ENCODE data around the gene MXRA7. TPM values are rescaled to one million over a fixed set of nuclear protein-coding genes. Genes with fewer than 3 reads are reported as not detected.

Gene MXRA7, protein sequence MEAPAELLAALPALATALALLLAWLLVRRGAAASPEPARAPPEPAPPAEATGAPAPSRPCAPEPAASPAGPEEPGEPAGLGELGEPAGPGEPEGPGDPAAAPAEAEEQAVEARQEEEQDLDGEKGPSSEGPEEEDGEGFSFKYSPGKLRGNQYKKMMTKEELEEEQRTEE
- total RNA-seq: 67.4 TPM

DNA sequence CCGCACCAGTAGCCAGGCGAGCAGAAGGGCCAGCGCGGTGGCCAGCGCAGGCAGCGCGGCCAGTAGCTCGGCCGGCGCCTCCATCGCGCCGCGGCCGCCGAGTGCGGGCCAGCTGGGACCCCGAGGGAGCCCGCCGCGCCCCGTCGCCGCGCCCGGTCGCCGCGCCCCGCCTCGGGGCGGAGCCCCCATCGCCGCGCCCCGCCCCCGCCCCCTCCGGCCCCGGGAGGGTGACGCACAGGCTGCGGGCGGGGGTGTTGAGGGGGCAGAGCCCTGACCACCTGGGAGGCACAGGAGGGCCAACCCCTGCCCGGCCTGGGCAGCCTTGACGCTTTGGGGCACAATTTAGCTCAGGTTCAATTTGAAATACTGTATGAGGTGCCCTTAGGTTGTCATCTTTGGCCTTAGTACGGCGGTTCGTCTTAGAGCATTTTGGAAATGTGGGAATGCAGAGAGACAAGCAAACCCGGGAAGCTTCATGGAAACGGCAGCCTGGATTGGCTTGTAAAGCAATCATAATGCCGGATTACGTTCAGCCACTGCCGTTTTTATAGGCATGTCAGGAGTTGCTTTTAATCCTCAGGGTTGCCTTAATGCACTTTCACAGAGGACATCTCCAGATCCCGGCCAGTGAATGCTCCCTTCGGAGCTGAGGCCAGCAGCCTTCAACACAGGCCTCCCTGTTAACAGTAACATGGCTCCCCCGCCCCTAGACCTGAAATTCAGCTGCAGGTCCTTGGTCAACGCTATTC, at the start of gene MXRA7:
Gene MXRA7, minus strand, starts transcription at position 103 of the 749 bp plus-strand sequence. Its CDS starts 19 bp downstream, at position 84.

DNA sequence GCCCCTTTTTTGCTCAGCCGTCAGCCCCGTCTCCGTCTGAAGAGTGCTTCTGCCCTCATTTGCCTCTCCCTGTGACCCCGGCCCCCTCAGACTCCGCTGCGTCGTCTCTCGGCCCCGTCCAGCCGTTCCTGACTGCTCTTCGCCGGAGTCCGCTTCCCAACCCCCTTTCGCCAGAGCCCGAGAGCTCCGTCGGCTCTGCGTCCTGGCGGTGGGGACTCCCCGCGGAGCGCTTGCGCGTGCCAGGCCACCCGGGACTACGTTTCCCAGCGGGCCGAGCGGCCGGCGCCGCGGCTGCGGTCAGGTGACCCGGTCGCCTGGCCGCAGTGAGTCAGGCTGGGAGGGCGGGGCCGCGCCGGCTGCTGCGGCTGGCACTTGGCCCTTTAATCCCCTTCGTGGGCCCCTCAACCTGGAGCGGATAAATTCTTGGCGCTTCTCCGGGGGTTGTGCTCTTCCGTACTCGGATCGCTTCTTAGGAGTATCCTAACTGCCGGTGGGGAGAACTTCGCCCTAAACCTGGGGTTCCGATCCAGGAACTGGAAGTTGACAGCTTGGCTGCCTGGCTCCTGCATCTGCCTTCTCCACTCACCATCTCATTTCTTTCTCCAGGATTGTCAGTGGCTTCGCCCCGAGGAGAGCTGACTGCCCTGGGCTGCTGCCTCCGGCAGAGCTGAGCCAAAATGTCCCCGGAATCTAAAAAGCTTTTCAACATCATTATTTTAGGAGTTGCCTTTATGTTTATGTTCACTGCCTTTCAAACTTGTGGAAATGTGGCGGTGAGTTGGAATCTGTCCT, 27.1 kb upstream of the MXRA7 start, which contains the start of gene MFSD11:
Gene MFSD11, plus strand, starts transcription at position 444 of the 792 bp plus-strand sequence. Its CDS starts 234 bp downstream, at position 678.

GRCh38 chr17:76737082-76737675, 26.4 kb upstream of the MXRA7 start, which contains the start of gene SRSF2:
SRSF2 (minus strand) TSS chr17:76737331; CDS start chr17:76737160, 171 bp downstream.

GRCh38 chr17:76726776-76727718, 16.3 kb upstream of the MXRA7 start, which contains the start of gene METTL23:
METTL23 (plus strand) TSS chr17:76726839; CDS start chr17:76729711, 2,872 bp downstream.

DNA sequence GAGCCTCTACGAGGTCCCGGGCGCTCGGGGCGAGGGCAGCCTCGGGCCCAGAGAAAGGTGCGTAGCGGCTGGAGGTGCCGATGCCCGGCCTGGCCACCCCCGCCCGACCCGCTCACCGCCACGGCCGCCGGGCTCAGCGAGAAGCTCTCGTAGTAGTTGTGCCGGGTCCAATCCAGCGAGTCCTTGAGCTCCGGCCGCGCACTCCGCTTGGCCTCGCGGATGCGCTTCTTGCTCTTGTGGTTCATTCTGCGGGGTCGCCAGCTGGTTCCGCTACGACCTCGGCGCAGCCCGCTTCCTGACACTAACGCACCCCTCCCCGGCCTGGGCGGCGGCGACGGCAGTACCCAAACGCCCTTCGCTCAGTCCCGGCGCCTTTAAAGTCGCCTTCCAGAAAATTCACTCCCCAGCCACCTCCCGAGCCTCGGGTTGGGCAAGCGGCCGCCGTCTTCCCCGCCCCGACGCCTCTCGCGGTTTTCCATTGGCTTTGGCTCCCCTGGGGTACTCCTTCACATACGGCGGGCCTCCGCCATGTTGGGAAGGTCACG, 15.5 kb upstream of the MXRA7 start, which contains the start of gene JMJD6:
Gene JMJD6, minus strand, starts transcription at position 376 of the 545 bp plus-strand sequence. Its CDS starts 131 bp downstream, at position 245.

GRCh38 chr17:76643553-76644148, 67.1 kb downstream of the MXRA7 start, which contains the start of gene ST6GALNAC1:
ST6GALNAC1 (minus strand) TSS chr17:76643757; CDS start chr17:76643638, 119 bp downstream.

Small RNA genes lying within 50 kb of the gene (small RNA-seq; reads per million reads assigned to genes)
- gene AC005837.3 (ENCODE audit: low replicate concordance) (not detected), gene RF02271 (ENCODE audit: low replicate concordance) (not detected), gene RNU6-227P (ENCODE audit: low replicate concordance) (not detected), gene RNU6-97P (ENCODE audit: low replicate concordance) (not detected), gene RNY4P36 (ENCODE audit: low replicate concordance) (not detected)

Other genes with a start within 250 kb of the MXRA7 start
- 0.41 TPM for gene AANAT, start 243.4 kb downstream of the MXRA7 start, total RNA-seq
- 12.9 TPM for gene RHBDF2, start 209.5 kb downstream of the MXRA7 start, total RNA-seq
- gene CYGB, start 173.3 kb downstream of the MXRA7 start, total RNA-seq: 18.4 TPM
- gene PRCD, start 170.9 kb downstream of the MXRA7 start, total RNA-seq: 4.6 TPM
- 6.9 TPM for gene ST6GALNAC2, start 125.1 kb downstream of the MXRA7 start, total RNA-seq
- 0.12 TPM for gene ST6GALNAC1, start 67.2 kb downstream of the MXRA7 start, total RNA-seq
- gene JMJD6, start 15.6 kb upstream of the MXRA7 start, total RNA-seq: 25.2 TPM
- 32.1 TPM for gene METTL23, start 15.9 kb upstream of the MXRA7 start, total RNA-seq
- gene SRSF2, start 26.4 kb upstream of the MXRA7 start, total RNA-seq: 437 TPM
- 43.8 TPM for gene MFSD11, start 27.2 kb upstream of the MXRA7 start, total RNA-seq
- 1.5 TPM for gene MGAT5B, start 157.4 kb upstream of the MXRA7 start, total RNA-seq

All from metanephros (tissue), 2 donors.